Mammary epithelial cell (primary cell): ENCODE measurements around the gene PBRM1.

Experiments used
- EZH2 ChIP-seq: IDR thresholded peaks from 2 replicates; pipeline ENCODE4 v1.6.1; 2012; ENCODE audit warnings: low read length, inconsistent platforms, borderline replicate concordance
- TF ChIP-seq, protein P1 (sequence below), 2 donors: IDR thresholded peaks in 1 of 2; conservative IDR thresholded peaks in 1 of 2; 2 replicates each; pipeline ENCODE4 v1.5.1; 2011 to 2012; ENCODE audit warnings: inconsistent platforms in 2 of 2, low read length in 2 of 2, mild to moderate bottlenecking in 2 of 2, control low read depth in 1 of 2, low read depth in 1 of 2; ENCODE audit not compliant: insufficient read depth in 1 of 2; ENCODE audit errors: extremely low read depth in 1 of 2

DNA sequence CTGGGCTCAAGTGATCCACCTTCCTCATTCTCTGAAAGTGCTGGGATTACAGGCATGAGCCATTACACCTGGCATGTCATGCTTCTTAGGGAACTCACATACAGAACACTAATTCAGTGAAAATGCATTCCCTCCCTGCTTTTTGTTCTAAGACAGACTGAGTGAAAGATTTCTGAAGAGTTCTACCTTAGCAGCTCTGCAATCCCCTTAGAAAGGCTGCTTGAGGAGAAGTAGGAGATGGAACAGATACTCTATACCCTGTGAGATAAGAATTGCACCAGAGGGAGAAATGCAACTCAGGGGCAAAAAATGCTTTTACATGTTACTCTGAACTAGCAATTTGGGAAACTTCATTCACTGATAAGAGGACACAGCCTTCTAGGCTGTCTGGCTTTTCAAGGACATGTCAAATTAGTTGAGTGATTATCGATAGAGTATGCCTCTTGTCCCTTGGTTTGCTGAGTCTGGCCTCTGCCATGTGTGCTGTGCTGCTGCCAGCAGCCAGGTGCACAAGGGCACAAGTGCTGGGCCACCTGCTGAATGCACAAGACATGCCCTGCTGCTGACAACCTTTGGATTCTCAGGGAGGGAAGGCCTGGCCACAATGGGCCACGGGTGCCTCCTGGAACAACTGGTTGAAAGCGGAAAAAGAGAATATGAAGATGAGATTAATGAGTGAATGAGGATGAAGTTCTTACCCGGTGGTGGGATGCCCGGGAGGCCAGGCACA, 131.5 kb downstream of the PBRM1 start:
- TF ChIP-seq, protein P1, sequence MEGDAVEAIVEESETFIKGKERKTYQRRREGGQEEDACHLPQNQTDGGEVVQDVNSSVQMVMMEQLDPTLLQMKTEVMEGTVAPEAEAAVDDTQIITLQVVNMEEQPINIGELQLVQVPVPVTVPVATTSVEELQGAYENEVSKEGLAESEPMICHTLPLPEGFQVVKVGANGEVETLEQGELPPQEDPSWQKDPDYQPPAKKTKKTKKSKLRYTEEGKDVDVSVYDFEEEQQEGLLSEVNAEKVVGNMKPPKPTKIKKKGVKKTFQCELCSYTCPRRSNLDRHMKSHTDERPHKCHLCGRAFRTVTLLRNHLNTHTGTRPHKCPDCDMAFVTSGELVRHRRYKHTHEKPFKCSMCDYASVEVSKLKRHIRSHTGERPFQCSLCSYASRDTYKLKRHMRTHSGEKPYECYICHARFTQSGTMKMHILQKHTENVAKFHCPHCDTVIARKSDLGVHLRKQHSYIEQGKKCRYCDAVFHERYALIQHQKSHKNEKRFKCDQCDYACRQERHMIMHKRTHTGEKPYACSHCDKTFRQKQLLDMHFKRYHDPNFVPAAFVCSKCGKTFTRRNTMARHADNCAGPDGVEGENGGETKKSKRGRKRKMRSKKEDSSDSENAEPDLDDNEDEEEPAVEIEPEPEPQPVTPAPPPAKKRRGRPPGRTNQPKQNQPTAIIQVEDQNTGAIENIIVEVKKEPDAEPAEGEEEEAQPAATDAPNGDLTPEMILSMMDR (conservative IDR thresholded peaks at IDR 0.05 in 1 of 2, IDR thresholded peaks at IDR 0.05 in 1 of 2; ENCODE audit: extremely low read depth in 1 of 2, insufficient read depth in 1 of 2, low read depth in 1 of 2, low read length in 2 of 2) = no peak
- no peak for TF ChIP-seq EZH2
